H1 (cell line): ENCODE data around the gene FKBP1B. TPM values are rescaled to one million over a fixed set of nuclear protein-coding genes. Genes with fewer than 3 reads are reported as not detected.

Experiments used
- CTCF ChIA-PET: fragments of 300-600 bp; sonication (Branson Sonifier 250); formaldehyde crosslinking; loops from one replicate; lab custom pipeline; 2021; ENCODE audit not compliant: partially characterized antibody; lab: Charles Lee
- POLR2A ChIA-PET: fragments of 300-600 bp; sonication (Branson Sonifier 250); formaldehyde crosslinking; loops from one replicate; lab custom pipeline; 2021; ENCODE audit warnings: inconsistent platforms; ENCODE audit not compliant: partially characterized antibody; lab: Charles Lee
- DNase-seq, 2 experiments: peaks; one replicate each; pipeline versions ENCODE4 v3.0.0 to v3.0.0-alpha.2; 2010 to 2022; ENCODE audit warnings: low spot score in 2 of 2, low read depth in 1 of 2, mixed read lengths in 1 of 2
- FAIRE-seq: peaks from 2 replicates; lab custom pipeline; 2011; peaks lifted over from hg19 to GRCh38; lab: Jason Lieb, UNC
- H2AFZ ChIP-seq: 2 replicates; pipeline ENCODE4 v1.8.1; 2012; ENCODE audit warnings: low read length, inconsistent platforms
- H2AK5ac ChIP-seq: 2 replicates; pipeline ENCODE4 v1.6.1; 2013; ENCODE audit warnings: low read depth, low read length
- H2BK120ac ChIP-seq: replicated peaks from 2 replicates; pipeline ENCODE3; 2013; ENCODE audit warnings: low read depth, low read length, inconsistent platforms
- H2BK12ac ChIP-seq: 2 replicates; pipeline ENCODE4 v1.6.1; 2013; ENCODE audit warnings: low read depth, low read length
- H2BK15ac ChIP-seq: 2 replicates; pipeline ENCODE4 v1.6.1; 2013; ENCODE audit warnings: low read length
- H2BK20ac ChIP-seq: 2 replicates; pipeline ENCODE4 v1.6.1; 2013; ENCODE audit warnings: low read length
- H2BK5ac ChIP-seq: 2 replicates; pipeline ENCODE4 v1.6.1; 2013; ENCODE audit warnings: low read depth, low read length
- H3K14ac ChIP-seq: 2 replicates; pipeline ENCODE4 v1.6.1; 2013; ENCODE audit warnings: inconsistent platforms; ENCODE audit not compliant: insufficient read length
- H3K18ac ChIP-seq: 2 replicates; pipeline ENCODE4 v1.6.1; 2013; ENCODE audit warnings: low read length; ENCODE audit errors: extremely low read depth
- H3K23ac ChIP-seq: 2 replicates; pipeline ENCODE4 v1.6.1; 2013; ENCODE audit warnings: inconsistent platforms; ENCODE audit not compliant: insufficient read length
- H3K23me2 ChIP-seq: 2 replicates; pipeline ENCODE4 v1.6.1; 2013; ENCODE audit warnings: low read depth, low read length
- H3K27ac ChIP-seq: 2 replicates; pipeline ENCODE4 v1.6.1; 2011; ENCODE audit warnings: low read depth, low read length, inconsistent platforms
- H3K27me3 ChIP-seq, 4 experiments: replicated peaks in 1 of 4; 1 replicate in 1 of 4; 2 replicates in 3 of 4; pipeline versions ENCODE4 v1.6.1 to v1.8.1; 2011 to 2013; ENCODE audit warnings: low read length in 3 of 4, mild to moderate bottlenecking in 3 of 4, inconsistent platforms in 2 of 4, mixed read lengths in 2 of 4, moderate library complexity in 1 of 4; ENCODE audit not compliant: control insufficient read depth in 3 of 4, insufficient read depth in 3 of 4; ENCODE audit errors: extremely low read depth in 1 of 4
- H3K36me3 ChIP-seq, 4 experiments: 2 replicates each; pipeline versions ENCODE4 v1.6.1 to v1.8.1; 2011 to 2013; ENCODE audit warnings: mild to moderate bottlenecking in 4 of 4, low read length in 3 of 4, moderate library complexity in 2 of 4, control low read depth in 1 of 4, inconsistent platforms in 1 of 4; ENCODE audit not compliant: insufficient read depth in 4 of 4, control insufficient read depth in 2 of 4
- H3K4ac ChIP-seq: replicated peaks from 2 replicates; pipeline ENCODE3; 2013; ENCODE audit warnings: low read length, low read depth, mixed read lengths, inconsistent platforms; ENCODE audit not compliant: insufficient read length
- H3K4me1 ChIP-seq, 4 experiments: replicated peaks in 1 of 4; 1 replicate in 1 of 4; 2 replicates in 3 of 4; pipeline versions ENCODE4 v1.6.1 to v1.8.1; 2011 to 2013; ENCODE audit warnings: low read length in 3 of 4, inconsistent platforms in 2 of 4, mixed read lengths in 1 of 4; ENCODE audit not compliant: insufficient read depth in 4 of 4, control insufficient read depth in 3 of 4
- H3K4me2 ChIP-seq, 2 experiments: 2 replicates each; pipeline versions ENCODE4 v1.6.1 to v1.8.1; 2011 to 2013; ENCODE audit warnings: low read depth in 2 of 2, low read length in 2 of 2, control low read depth in 1 of 2, inconsistent platforms in 1 of 2, mild to moderate bottlenecking in 1 of 2; ENCODE audit not compliant: insufficient read depth in 1 of 2
- H3K4me3 ChIP-seq, 4 experiments: fragments of 200-600, 300-600 bp in 1 of 4; sonication (generic), shearing (Covaris generic), sonication (Bioruptor Twin) in 1 of 4; 2 replicates each; pipeline versions ENCODE4 v1.5.1 to v1.8.1; 2011 to 2016; ENCODE audit warnings: low read length in 4 of 4, low read depth in 3 of 4, control low read depth in 2 of 4, inconsistent platforms in 2 of 4, mild to moderate bottlenecking in 2 of 4, mixed read lengths in 1 of 4, moderate library complexity in 1 of 4; ENCODE audit not compliant: insufficient read depth in 2 of 4; ENCODE audit errors: extremely low read depth in 1 of 4
- H3K56ac ChIP-seq: replicated peaks from 2 replicates; pipeline ENCODE3; 2013; ENCODE audit warnings: low read depth, mild to moderate bottlenecking, mixed read lengths, low read length, inconsistent platforms; ENCODE audit not compliant: insufficient read length
- H3K79me1 ChIP-seq: 2 replicates; pipeline ENCODE4 v1.6.1; 2013; ENCODE audit warnings: low read depth, low read length, control low read depth
- H3K79me2 ChIP-seq, 2 experiments: 2 replicates each; pipeline versions ENCODE4 v1.6.1 to v1.8.1; 2012 to 2013; ENCODE audit warnings: low read length in 2 of 2, mild to moderate bottlenecking in 2 of 2, inconsistent platforms in 1 of 2; ENCODE audit not compliant: insufficient read depth in 2 of 2, control insufficient read depth in 1 of 2
- H3K9ac ChIP-seq, 4 experiments: replicated peaks in 1 of 4; 1 replicate in 1 of 4; 2 replicates in 3 of 4; pipeline versions ENCODE4 v1.6.1 to v1.8.1; 2011 to 2013; ENCODE audit warnings: low read depth in 3 of 4, low read length in 3 of 4, control low read depth in 2 of 4, mild to moderate bottlenecking in 2 of 4, moderate library complexity in 2 of 4, inconsistent platforms in 1 of 4; ENCODE audit errors: extremely low read depth in 1 of 4
- H3K9me3 ChIP-seq, 2 experiments: 2 replicates each; pipeline versions ENCODE4 v1.6.1 to v1.8.1; 2012 to 2013; ENCODE audit warnings: mild to moderate bottlenecking in 2 of 2, moderate library complexity in 2 of 2, control low read depth in 1 of 2, inconsistent platforms in 1 of 2, low read depth in 1 of 2, low read length in 1 of 2, mixed read lengths in 1 of 2; ENCODE audit not compliant: insufficient read depth in 2 of 2
- H4K20me1 ChIP-seq, 2 experiments: replicated peaks in 1 of 2; 2 replicates each; pipeline versions ENCODE3 to v1.8.1; 2011 to 2013; ENCODE audit warnings: inconsistent platforms in 2 of 2, low read length in 2 of 2, mild to moderate bottlenecking in 1 of 2; ENCODE audit not compliant: insufficient read depth in 2 of 2, control insufficient read depth in 1 of 2
- H4K5ac ChIP-seq: 2 replicates; pipeline ENCODE4 v1.6.1; 2013; ENCODE audit warnings: low read length, low read depth, mixed read lengths, inconsistent platforms; ENCODE audit not compliant: insufficient read length
- H4K8ac ChIP-seq: 2 replicates; pipeline ENCODE4 v1.8.0; 2013; ENCODE audit warnings: mild to moderate bottlenecking, moderate library complexity, low read length, inconsistent platforms; ENCODE audit not compliant: insufficient read depth; ENCODE audit errors: extremely low read depth
- H4K91ac ChIP-seq: replicated peaks from 2 replicates; pipeline ENCODE3; 2013; ENCODE audit warnings: low read length, mixed read lengths, inconsistent platforms; ENCODE audit not compliant: insufficient read length
- CHD1 ChIP-seq: IDR thresholded peaks from 2 replicates; pipeline ENCODE4 v1.6.1; 2012; ENCODE audit warnings: low read depth, low read length, improper control_type of control experiment
- CHD2 ChIP-seq: IDR thresholded peaks from 2 replicates; pipeline ENCODE4 v1.6.1; 2012; ENCODE audit warnings: low read length, improper control_type of control experiment
- EP300 ChIP-seq, 2 experiments: IDR thresholded peaks; 1 replicate in 1 of 2; 2 replicates in 1 of 2; pipeline ENCODE4 v1.6.1; 2011 to 2012; ENCODE audit warnings: low read depth in 2 of 2, low read length in 2 of 2, mild to moderate bottlenecking in 2 of 2, borderline replicate concordance in 1 of 2, inconsistent platforms in 1 of 2, moderate library complexity in 1 of 2
- HDAC2 ChIP-seq, 2 experiments: fragments of 300-600 bp in 1 of 2; sonication (generic) in 1 of 2; IDR thresholded peaks; 2 replicates each; pipeline ENCODE4 v1.6.1; 2011 to 2012; ENCODE audit warnings: low read depth in 2 of 2, low read length in 2 of 2, mild to moderate bottlenecking in 2 of 2, moderate library complexity in 2 of 2, borderline replicate concordance in 1 of 2, inconsistent platforms in 1 of 2
- POLR2A ChIP-seq, 2 experiments: IDR thresholded peaks; 1 replicate in 1 of 2; 2 replicates in 1 of 2; pipeline ENCODE4 v1.6.1; 2011; ENCODE audit warnings: low read depth in 2 of 2, low read length in 2 of 2, mild to moderate bottlenecking in 2 of 2; ENCODE audit errors: control extremely low read depth in 1 of 2
- SUZ12 ChIP-seq: fragments of 200-600 bp; sonication (generic); IDR thresholded peaks from 2 replicates; pipeline ENCODE4 v1.6.1; 2012; ENCODE audit warnings: mild to moderate bottlenecking, inconsistent platforms, low read length, moderate library complexity, mixed read lengths
- YY1 ChIP-seq: IDR thresholded peaks from 2 replicates; pipeline ENCODE4 v1.6.1; 2011; ENCODE audit warnings: low read depth, mild to moderate bottlenecking, low read length
- ZNF274 ChIP-seq: IDR thresholded peaks from 2 replicates; pipeline ENCODE4 v1.7.0; 2012; ENCODE audit warnings: low read length, borderline replicate concordance; ENCODE audit errors: extremely low read depth
- WGBS, 2 experiments: shearing (Covaris generic) in 1 of 2; methylation state at CpG; one replicate each; pipeline versions ENCODE4 v1.1.6 to v1.1.7; 2013 to 2015; ENCODE audit warnings: low lambda C conversion rate in 2 of 2, mixed read lengths in 2 of 2, inconsistent platforms in 1 of 2, low coverage in 1 of 2, missing lambda C conversion rate in 1 of 2; ENCODE audit not compliant: insufficient replicate concordance in 2 of 2, insufficient coverage in 1 of 2, insufficient read length in 1 of 2; ENCODE audit errors: extremely low coverage in 1 of 2, missing lambda C conversion rate in 1 of 2; 5-methylcytosine and 5-hydroxymethylcytosine counted together
- polyA plus RNA-seq, 7 experiments: library from polyadenylated mRNA; depleted of rRNA in 3 of 7; stranded (reverse) in 5 of 7; unstranded in 2 of 7; fragments of >200 nt in 5 of 7; fragments of 200-250 nt in 2 of 7; gene quantifications; 1 replicate in 5 of 7; 2 replicates in 1 of 7; 4 replicates in 1 of 7; pipeline versions ENCODE4 v1.2.1 to v1.2.3, GENCODE V29; 2011 to 2013; ENCODE audit warnings: missing spikeins in 2 of 7, mixed read lengths in 2 of 7
- total RNA-seq: library from RNA; stranded (reverse); fragmentation: NEBNext Ultra II Directional; extraction: Animal tissue kit (Norgen Biotek cat#: 25700); gene quantifications from 2 replicates; pipeline ENCODE4 v1.2.1, GENCODE V29; 2021
- TF ChIP-seq, protein P1 (sequence below): IDR thresholded peaks from 2 replicates; pipeline ENCODE4 v1.6.1; 2012; ENCODE audit warnings: low read length, inconsistent platforms
- TF ChIP-seq, protein P2 (sequence below): IDR thresholded peaks from 2 replicates; pipeline ENCODE4 v1.6.1; 2012; ENCODE audit warnings: inconsistent platforms

Gene FKBP1B
- total and polyA plus RNA-seq, 2 of the 8 experiments (the other 6 are each of a cell fraction or from before 2014, with no cell fraction given): 50.8 to 151 TPM

DNA sequence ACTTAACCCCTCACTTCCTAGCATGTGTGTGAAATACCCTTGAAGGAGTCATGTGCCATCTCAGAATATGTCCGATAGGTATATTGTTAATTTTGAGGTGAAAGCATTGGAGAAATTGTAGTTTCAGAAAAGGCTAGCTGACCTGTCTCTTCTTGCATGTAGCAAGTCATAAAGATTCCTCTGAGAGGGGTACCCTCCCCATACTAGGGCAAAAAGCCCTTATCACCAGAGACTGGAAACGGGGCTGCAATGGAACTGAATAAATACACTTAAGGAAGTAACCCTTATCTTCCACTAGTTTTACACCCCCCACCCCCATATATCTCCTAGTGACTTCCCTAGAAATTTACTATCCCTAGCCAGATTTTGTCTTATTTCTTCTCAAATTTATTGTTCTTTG lies 28.3 kb downstream of the FKBP1B start:
- peak overlapping the region; percentile 83 to 84 for H3K4me2 ChIP-seq
- no peak for FAIRE-seq
- 92% methylated on average over 2 of the region's 2 CpGs; no CpG with 5 or more reads in 1 of the 2 experiments for WGBS, 2 experiments
- H3K18ac ChIP-seq: no peak overlapping the region
- peaks cover 0 to 9% (median 3%) of the 10 kb centered on the region in 4 experiments; a peak in 5 of 7 replicates for H3K4me1 ChIP-seq
- no peak overlapping the region for H2BK20ac ChIP-seq
- H3K79me1 ChIP-seq: no peaks in the 10 kb centered on the region
- H3K79me2 ChIP-seq: peaks cover 0 to 19% of the 10 kb centered on the region in 2 experiments; a peak in 2 of 4 replicates
- peak overlapping the region; percentile 58 to 74 (median 69); a peak in 7 of 8 replicates for H3K4me3 ChIP-seq
- CTCF ChIA-PET: no interaction called here
- POLR2A ChIA-PET: interaction anchor here (1.8 to 2.1 kb wide), 3 partner anchors 17 to 152 kb away, joined by 5 to 22 read pairs (median 5); partner anchors contain the start of gene WDCP
- no peak overlapping the region for H3K23ac ChIP-seq
- peaks cover 11 to 28% (median 21%) of the 10 kb centered on the region in 4 experiments; a peak in 7 of 8 replicates for H3K36me3 ChIP-seq
- no peaks in the 10 kb centered on the region for H3K9me3 ChIP-seq
- no peak overlapping the region for H4K8ac ChIP-seq
- no peak overlapping the region for H2AFZ ChIP-seq
- no peak overlapping the region for H2AK5ac ChIP-seq
- no peak overlapping the region for H2BK12ac ChIP-seq
- H2BK15ac ChIP-seq: no peak overlapping the region
- H3K27me3 ChIP-seq: no peaks in the 10 kb centered on the region
- no peak overlapping the region for H2BK120ac ChIP-seq
- H3K27ac ChIP-seq: no peak overlapping the region
- peak overlapping the region in 2 of 4 experiments; percentile 72 to 73; a peak in 3 of 7 replicates for H3K9ac ChIP-seq
- H3K56ac ChIP-seq: no peak overlapping the region
- H4K91ac ChIP-seq: no peak overlapping the region
- H4K5ac ChIP-seq: no peak overlapping the region
- no peak for DNase-seq
- H3K4ac ChIP-seq: no peak overlapping the region
- H3K23me2 ChIP-seq: peaks cover 5% of the 10 kb centered on the region; the same call in 1 of the 2 replicates
- no peaks in the 10 kb centered on the region for H4K20me1 ChIP-seq
- H2BK5ac ChIP-seq: peak overlapping the region; percentile 66; the same call in 1 of the 2 replicates
- H3K14ac ChIP-seq: no peak overlapping the region
- no peak for TF ChIP-seq CHD1
- TF ChIP-seq, protein P1, sequence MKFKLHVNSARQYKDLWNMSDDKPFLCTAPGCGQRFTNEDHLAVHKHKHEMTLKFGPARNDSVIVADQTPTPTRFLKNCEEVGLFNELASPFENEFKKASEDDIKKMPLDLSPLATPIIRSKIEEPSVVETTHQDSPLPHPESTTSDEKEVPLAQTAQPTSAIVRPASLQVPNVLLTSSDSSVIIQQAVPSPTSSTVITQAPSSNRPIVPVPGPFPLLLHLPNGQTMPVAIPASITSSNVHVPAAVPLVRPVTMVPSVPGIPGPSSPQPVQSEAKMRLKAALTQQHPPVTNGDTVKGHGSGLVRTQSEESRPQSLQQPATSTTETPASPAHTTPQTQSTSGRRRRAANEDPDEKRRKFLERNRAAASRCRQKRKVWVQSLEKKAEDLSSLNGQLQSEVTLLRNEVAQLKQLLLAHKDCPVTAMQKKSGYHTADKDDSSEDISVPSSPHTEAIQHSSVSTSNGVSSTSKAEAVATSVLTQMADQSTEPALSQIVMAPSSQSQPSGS: no peak
- TF ChIP-seq POLR2A (IDR thresholded peaks at IDR 0.05; ENCODE audit: control extremely low read depth in 1 of 2, low read depth in 2 of 2, low read length in 2 of 2): no peak
- TF ChIP-seq, protein P2, sequence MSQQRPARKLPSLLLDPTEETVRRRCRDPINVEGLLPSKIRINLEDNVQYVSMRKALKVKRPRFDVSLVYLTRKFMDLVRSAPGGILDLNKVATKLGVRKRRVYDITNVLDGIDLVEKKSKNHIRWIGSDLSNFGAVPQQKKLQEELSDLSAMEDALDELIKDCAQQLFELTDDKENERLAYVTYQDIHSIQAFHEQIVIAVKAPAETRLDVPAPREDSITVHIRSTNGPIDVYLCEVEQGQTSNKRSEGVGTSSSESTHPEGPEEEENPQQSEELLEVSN: no peak
- no peak for TF ChIP-seq ZNF274
- TF ChIP-seq HDAC2 (IDR thresholded peaks at IDR 0.05; ENCODE audit: borderline replicate concordance in 1 of 2, low read depth in 2 of 2, low read length in 2 of 2): no peak
- TF ChIP-seq SUZ12: no peak
- no peak for TF ChIP-seq CHD2
- TF ChIP-seq EP300 (IDR thresholded peaks at IDR 0.05; ENCODE audit: borderline replicate concordance in 1 of 2, low read depth in 2 of 2, low read length in 2 of 2): no peak
- no peak for TF ChIP-seq YY1
